K562 (cell line): ENCODE results near the gene PRKG1. TPM values are rescaled to one million over a fixed set of nuclear protein-coding genes. Genes with fewer than 3 reads are reported as not detected.

Source experiments
- ATAC-seq: fragments of 200-7000 bp; cut with Tn5 transposase; 3 replicates; pipeline ENCODE4 v1.9.1; 2020; ENCODE audit warnings: moderate library complexity
- BruUV-seq: library from RNA; stranded (reverse); fragments of 400-500 nt; replicated peaks from 2 replicates; lab custom pipeline; 2021; lab: Mats Ljungman, UMichigan
- CTCF ChIA-PET: fragments of 300-600 bp; formaldehyde crosslinking; extraction: SDS; loops from one replicate; lab custom pipeline; 2021; ENCODE audit warnings: low intra/inter-chr PET ratio; lab: Yijun Ruan, JAX
- POLR2A ChIA-PET: fragments of 300-600, 350-650 bp; sonication (Branson Sonifier 250); formaldehyde crosslinking; extraction: SDS; loops from one replicate; lab custom pipeline; 2021; ENCODE audit warnings: antibody characterized with exemption, inconsistent platforms; lab: Yijun Ruan, JAX
- DNase-seq, 4 experiments: peaks; one replicate each; pipeline versions ENCODE4 v3.0.0 to v3.0.0-alpha.2; 2011 to 2018; ENCODE audit warnings: low spot score in 3 of 4, mixed read lengths in 3 of 4; ENCODE audit errors: extremely low read depth in 1 of 4
- FAIRE-seq: peaks from 2 replicates; lab custom pipeline; 2011; peaks lifted over from hg19 to GRCh38; lab: Jason Lieb, UNC
- H2AFZ ChIP-seq: 2 replicates; pipeline ENCODE4 v1.6.0; 2011; ENCODE audit warnings: low read depth, low read length, control low read depth, inconsistent platforms
- H3K27ac ChIP-seq: fragments of 200-600 bp; 3 replicates; pipeline ENCODE4 v1.8.0; 2011; ENCODE audit warnings: low read depth, mild to moderate bottlenecking, control low read depth, inconsistent platforms, low read length, moderate library complexity, mixed read lengths; ENCODE audit errors: extremely low read depth
- H3K27me3 ChIP-seq, 2 experiments: fragments of 300-600 bp in 1 of 2; 2 replicates in 1 of 2; 3 replicates in 1 of 2; pipeline versions ENCODE4 v1.6.0 to v1.8.0; 2011; ENCODE audit warnings: inconsistent platforms in 2 of 2, low read length in 2 of 2, mild to moderate bottlenecking in 1 of 2, mixed read lengths in 1 of 2, moderate library complexity in 1 of 2; ENCODE audit not compliant: control insufficient read depth in 2 of 2, insufficient read depth in 2 of 2
- H3K36me3 ChIP-seq: fragments of 300-600 bp; 3 replicates; pipeline ENCODE4 v1.8.0; 2011; ENCODE audit warnings: mild to moderate bottlenecking, low read length, inconsistent platforms; ENCODE audit not compliant: control insufficient read depth, insufficient read depth
- H3K4me1 ChIP-seq, 2 experiments: fragments of 200-600 bp in 1 of 2; replicated peaks in 1 of 2; 2 replicates in 1 of 2; 3 replicates in 1 of 2; pipeline versions ENCODE4 v1.5.1 to v1.8.0; 2011; ENCODE audit warnings: inconsistent platforms in 2 of 2, low read length in 2 of 2, mild to moderate bottlenecking in 1 of 2, mixed read lengths in 1 of 2, moderate library complexity in 1 of 2; ENCODE audit not compliant: control insufficient read depth in 2 of 2, insufficient read depth in 2 of 2
- H3K4me2 ChIP-seq: 2 replicates; pipeline ENCODE4 v1.6.1; 2011; ENCODE audit warnings: low read length, control low read depth, inconsistent platforms, mixed read lengths; ENCODE audit not compliant: insufficient read depth
- H3K4me3 ChIP-seq: fragments of 200-600 bp; sonication (generic), shearing (Covaris generic); 2 replicates; pipeline ENCODE4 v1.5.1; 2016; ENCODE audit warnings: control low read depth, inconsistent platforms
- H3K79me2 ChIP-seq: fragments of 200-600 bp; 3 replicates; pipeline ENCODE4 v1.8.0; 2011; ENCODE audit warnings: low read length, inconsistent platforms; ENCODE audit not compliant: control insufficient read depth, insufficient read depth
- H3K9ac ChIP-seq, 2 experiments: 2 replicates each; pipeline versions ENCODE4 v1.6.0 to v1.6.1; 2011; ENCODE audit warnings: low read depth in 2 of 2, low read length in 2 of 2, control low read depth in 1 of 2, inconsistent platforms in 1 of 2, mild to moderate bottlenecking in 1 of 2, mixed read lengths in 1 of 2; ENCODE audit not compliant: insufficient read depth in 1 of 2
- H3K9me1 ChIP-seq: one replicate; pipeline ENCODE4 v1.6.0; 2011; ENCODE audit warnings: inconsistent platforms, mild to moderate bottlenecking, low read length, moderate library complexity; ENCODE audit not compliant: control insufficient read depth, insufficient read depth
- H3K9me3 ChIP-seq: replicated peaks from 2 replicates; pipeline ENCODE4 v1.5.1; 2011; ENCODE audit warnings: low read depth, low read length, inconsistent platforms; ENCODE audit not compliant: control insufficient read depth, insufficient read depth
- H4K20me1 ChIP-seq: replicated peaks from 2 replicates; pipeline ENCODE4 v1.6.1; 2011; ENCODE audit warnings: low read length, inconsistent platforms, mixed read lengths; ENCODE audit not compliant: control insufficient read depth, insufficient read depth
- BRCA1 ChIP-seq, 2 experiments: fragments of 450-650 bp in 1 of 2; sonication (generic) in 1 of 2; formaldehyde crosslinking in 1 of 2; IDR thresholded peaks; 2 replicates each; pipeline versions ENCODE4 v1.5.0 to v1.6.1; 2017 to 2020; ENCODE audit warnings: mild to moderate bottlenecking in 1 of 2, missing genetic modification reagents in 1 of 2
- CCNT2 ChIP-seq: IDR thresholded peaks from 2 replicates; pipeline ENCODE4 v1.6.1; 2011; ENCODE audit warnings: borderline replicate concordance, low read depth, mild to moderate bottlenecking, moderate library complexity, mixed read lengths, low read length; ENCODE audit not compliant: insufficient read length; ENCODE audit errors: extremely low read depth
- EHMT2 ChIP-seq: fragments of 450-650 bp; IDR thresholded peaks from 2 replicates; pipeline ENCODE4 v1.6.1; 2018; ENCODE audit warnings: antibody characterized with exemption
- MCM5 ChIP-seq: fragments of 450-650 bp; IDR thresholded peaks from 2 replicates; pipeline ENCODE4 v1.6.1; 2016; ENCODE audit warnings: low read depth
- NFE2L1 ChIP-seq: fragments of 450-650 bp; IDR thresholded peaks from 2 replicates; pipeline ENCODE4 v1.6.1; 2016; ENCODE audit warnings: missing genetic modification characterization, low read depth, mild to moderate bottlenecking, missing compliant biosample characterization, moderate library complexity, borderline replicate concordance
- SRSF3 ChIP-seq: fragments of 200-400 bp; formaldehyde crosslinking; IDR thresholded peaks from 2 replicates; pipeline ENCODE4 v1.6.1; 2016; ENCODE audit warnings: mild to moderate bottlenecking, low read length, moderate library complexity; ENCODE audit not compliant: insufficient read depth
- TCF7L2 ChIP-seq: fragments of 150-350 bp; IDR thresholded peaks from 2 replicates; pipeline ENCODE4 v1.6.1; 2016; ENCODE audit warnings: low read depth, mild to moderate bottlenecking, low read length, moderate library complexity
- THAP12 ChIP-seq: fragments of 250-450 bp; sonication (Bioruptor Pico); IDR thresholded peaks from 2 replicates; pipeline ENCODE4 v1.9.0; 2021; ENCODE audit warnings: mild to moderate bottlenecking, inconsistent platforms
- ZNF431 ChIP-seq: sonication (generic); formaldehyde crosslinking; IDR thresholded peaks from 2 replicates; pipeline ENCODE4 v1.8.0; 2022; ENCODE audit warnings: mild to moderate bottlenecking, missing genetic modification reagents
- ZNF77 ChIP-seq: fragments of 250-450 bp; sonication (Bioruptor Pico); IDR thresholded peaks from 2 replicates; pipeline ENCODE4 v1.5.0; 2020
- ZZZ3 ChIP-seq: fragments of 450-650 bp; IDR thresholded peaks from 2 replicates; pipeline ENCODE4 v1.6.1; 2016; ENCODE audit warnings: antibody characterized with exemption, mild to moderate bottlenecking, moderate library complexity
- WGBS: fragments of 100-300 bp; shearing (Covaris generic); methylation state at CpG from one replicate; pipeline ENCODE4 v1.1.6; 2016; ENCODE audit warnings: low coverage, mixed read lengths; ENCODE audit not compliant: insufficient coverage; ENCODE audit errors: missing lambda C conversion rate; 5-methylcytosine and 5-hydroxymethylcytosine counted together
- in situ Hi-C: fragments of 300-500 bp; cut with MboI; formaldehyde crosslinking; loops from 4 replicates; pipeline ENCODE4 v1.15.0; 2018; ENCODE audit warnings: inconsistent platforms, mixed read lengths
- intact Hi-C: fragments of 100-400 bp; cut with micrococcal nuclease; formaldehyde crosslinking; loops from 2 replicates; pipeline ENCODE4 v1.14.2; 2022
- polyA plus RNA-seq, 8 experiments: library from polyadenylated mRNA; depleted of rRNA in 4 of 8; stranded (reverse) in 5 of 8; unstranded in 3 of 8; fragments of >200 nt; fragmentation: Nextera tagmentation in 2 of 8; fragmentation: Illumina TruSeq in 1 of 8; extraction: Ambion mirVana in 2 of 8; extraction: Trizol in 1 of 8; gene quantifications; 2 replicates each; pipeline versions ENCODE4 v1.2.1 to v1.2.3, GENCODE V29; 2011 to 2014; ENCODE audit warnings: inconsistent platforms in 1 of 8, missing spikeins in 1 of 8
- total RNA-seq, 7 experiments: library from RNA; depleted of rRNA in 6 of 7; stranded (reverse); fragments of >200 nt in 6 of 7; fragmentation: Illumina TruSeq in 2 of 7; extraction: Trizol in 2 of 7; gene quantifications; 2 replicates each; pipeline versions ENCODE4 v1.2.1 to v1.2.3, GENCODE V29; 2011 to 2021; ENCODE audit warnings: low replicate concordance in 1 of 7

The PRKG1 gene
- total and polyA plus RNA-seq, 9 of the 15 experiments (the other 6 are each of a cell fraction or from before 2014, with no cell fraction given), result 0.22 TPM; not detected in 8

GRCh38 chr10:51986516-51986915, 912.2 kb downstream of the PRKG1 start (continued):
- no peak for TF ChIP-seq ZZZ3
- no peak for TF ChIP-seq THAP12 (CRISPR knock-in tag)

GRCh38 chr10:51993475-51993874, 919.2 kb downstream of the PRKG1 start:
- H3K27me3 ChIP-seq, result no peaks in the 10 kb centered on the region
- no peak overlapping the region for H3K9ac ChIP-seq
- ATAC-seq (no peak), DNase-seq (no peak), FAIRE-seq (no peak)
- WGBS, result 0% methylated on average over 1 of the region's 1 CpG
- H2AFZ ChIP-seq, result no peak overlapping the region
- no peak overlapping the region for H3K27ac ChIP-seq
- H3K4me1 ChIP-seq, result no peaks in the 10 kb centered on the region
- H3K9me1 ChIP-seq, result no peaks in the 10 kb centered on the region
- no peaks in the 10 kb centered on the region for H3K36me3 ChIP-seq
- H3K4me2 ChIP-seq, result no peak overlapping the region
- no peak overlapping the region for H3K4me3 ChIP-seq
- POLR2A ChIA-PET, result no interaction called here
- H3K9me3 ChIP-seq, result no peaks in the 10 kb centered on the region
- BruUV-seq, result no TSS peak
- H3K79me2 ChIP-seq, result no peaks in the 10 kb centered on the region
- in situ Hi-C loops, result no loop called here
- CTCF ChIA-PET, result no interaction called here
- no peaks in the 10 kb centered on the region for H4K20me1 ChIP-seq
- intact Hi-C loops, result no loop called here
- TF ChIP-seq ZNF431 (CRISPR knock-in tag), result no peak
- no peak for TF ChIP-seq MCM5
- TF ChIP-seq CCNT2, result no peak
- no peak for TF ChIP-seq EHMT2
- TF ChIP-seq BRCA1 (IDR thresholded peaks at IDR 0.05), result no peak
- no peak for TF ChIP-seq BRCA1 (CRISPR knock-in tag; IDR thresholded peaks at IDR 0.05)
- TF ChIP-seq SRSF3, result no peak
- no peak for TF ChIP-seq NFE2L1
- TF ChIP-seq ZNF77 (CRISPR knock-in tag), result no peak
- TF ChIP-seq TCF7L2, result no peak
